Cardiac septum (tissue), 1 donor: ENCODE measurements around the gene TSPAN14. TPM values are rescaled to one million over a fixed set of nuclear protein-coding genes. Genes with fewer than 3 reads are reported as not detected.

ENCODE experiments used
- DNase-seq: peaks from one replicate; pipeline ENCODE4 v3.0.0-alpha.2; 2020; ENCODE audit warnings: low spot score
- intact Hi-C: fragments of 100-400 bp; cut with DNase I; formaldehyde crosslinking; loops from one replicate; pipeline ENCODE4 v1.14.0; 2022
- total RNA-seq: library from RNA; stranded (reverse); fragmentation: NEBNext Ultra II Directional; extraction: Animal tissue kit (Norgen Biotek cat#: 25700); gene quantifications from one replicate; pipeline ENCODE4 v1.2.1, GENCODE V29; 2021
- donor health status: DM: no; HTN: no; CAD: no.

TSPAN14 gene
- total RNA-seq, 1 donor from 2014 or later: 20.1 TPM

DNA sequence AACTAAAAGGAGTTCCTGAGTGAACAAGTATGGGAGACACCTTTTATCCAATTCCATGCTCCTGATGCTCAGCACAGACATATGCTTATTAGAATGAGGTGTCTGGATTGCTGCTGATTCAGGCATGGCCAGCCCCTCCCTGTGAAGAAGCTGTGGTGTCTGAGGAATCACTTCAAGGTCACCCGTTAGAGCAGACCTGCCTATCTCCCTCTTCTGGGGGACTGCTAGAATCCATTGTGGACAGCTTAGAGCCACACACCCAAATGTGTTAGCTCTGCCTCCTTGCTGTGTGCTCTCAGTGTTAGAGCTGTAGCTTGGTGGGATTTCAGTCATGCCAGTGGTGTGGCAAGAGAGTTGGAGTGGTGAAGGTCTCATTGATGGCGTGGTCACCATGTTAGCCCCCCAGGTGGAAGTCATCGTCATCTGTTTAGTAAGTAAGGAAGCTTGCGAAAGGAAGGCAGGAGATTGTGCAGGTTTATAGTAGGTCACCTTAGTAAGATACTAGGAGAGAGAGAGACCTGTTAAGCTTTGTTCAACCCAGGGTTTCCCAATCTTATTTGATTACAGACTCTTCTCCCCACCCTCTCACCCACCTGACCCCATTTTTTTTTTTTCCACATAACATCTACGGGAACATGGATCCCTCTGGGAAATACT, 32.9 kb upstream of the TSPAN14 start:
- intact Hi-C loops: no loop called here
- DNase-seq: no peak

- intact Hi-C loops: no loop called here
- DNase-seq: no peak
Measured at GRCh38 chr10:80421707-80422536, 32.2 kb upstream of the TSPAN14 start.

GRCh38 chr10:80425901-80426300, 28.2 kb upstream of the TSPAN14 start:
- no peak for DNase-seq
- intact Hi-C loops: no loop called here

GRCh38 chr10:80427541-80427940, 26.6 kb upstream of the TSPAN14 start:
- DNase-seq: no peak
- intact Hi-C loops: no loop called here

GRCh38 chr10:80429521-80429973, 24.6 kb upstream of the TSPAN14 start:
- intact Hi-C loops: no loop called here
- DNase-seq: no peak

GRCh38 chr10:80433134-80433533, 21.0 kb upstream of the TSPAN14 start:
- DNase-seq: no peak
- intact Hi-C loops: no loop called here

DNA sequence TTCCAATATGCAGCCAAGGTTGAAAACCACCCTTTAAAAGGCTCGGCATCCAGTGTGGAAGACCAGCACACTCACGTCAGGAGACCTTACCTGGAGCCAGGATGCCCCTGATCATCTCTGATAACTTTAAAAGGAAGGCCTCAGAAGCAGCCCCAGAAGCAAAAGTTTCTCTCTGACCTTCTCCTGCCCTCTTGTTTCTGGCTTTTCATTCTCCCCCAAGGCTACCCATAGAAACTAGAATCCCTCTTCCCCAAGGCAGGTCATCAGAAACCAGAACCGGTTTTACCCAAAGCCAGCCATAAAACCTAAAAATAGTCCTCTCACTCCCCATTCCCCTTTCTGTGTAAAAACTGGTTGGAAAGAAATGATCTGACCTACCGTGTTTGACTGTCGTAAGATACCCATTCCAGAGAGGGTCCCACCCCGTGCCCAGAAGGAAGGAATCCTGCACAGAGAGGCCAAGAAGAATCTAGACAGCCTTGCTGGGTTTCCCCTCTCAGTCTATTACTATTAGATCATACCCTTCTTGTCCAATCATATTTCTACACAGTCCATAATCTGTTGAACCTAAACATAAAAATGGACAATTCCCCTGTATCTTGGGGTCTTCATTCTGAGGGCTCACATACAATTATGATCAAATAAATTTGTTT, 17.5 kb upstream of the TSPAN14 start:
- no peak for DNase-seq
- intact Hi-C loops: no loop called here

- intact Hi-C loops: no loop called here
- no peak for DNase-seq
Measured at GRCh38 chr10:80437227-80437626, 16.9 kb upstream of the TSPAN14 start.

- DNase-seq: no peak
- intact Hi-C loops: loop anchor here (10.0 kb wide), 2 partner anchors 57 to 483 kb away; no protein-coding TSS in a partner anchor
Measured at GRCh38 chr10:80441831-80442230, 12.3 kb upstream of the TSPAN14 start.

DNA sequence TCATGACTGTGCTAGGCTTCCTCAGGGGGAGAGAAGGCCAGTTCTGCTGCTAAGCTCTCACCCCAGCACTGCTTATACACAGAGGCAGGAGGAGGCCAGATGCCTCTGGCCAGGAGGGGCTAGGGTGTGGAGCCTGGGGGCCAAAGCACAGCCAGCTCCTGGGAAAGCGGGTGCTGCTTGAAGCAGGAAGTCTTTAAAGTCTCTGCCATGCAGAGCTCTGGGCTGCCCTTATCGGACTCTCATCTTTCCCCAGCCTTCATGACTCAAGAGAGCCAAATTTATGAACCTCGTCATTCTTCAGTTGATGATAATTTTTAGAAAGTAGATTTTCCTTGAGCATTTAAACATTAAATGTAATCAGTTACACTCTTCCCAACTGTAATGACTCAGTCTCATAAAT, 11.2 kb upstream of the TSPAN14 start:
- DNase-seq: no peak
- intact Hi-C loops: loop anchor here (10.0 kb wide), 2 partner anchors 58 to 482 kb away; no protein-coding TSS in a partner anchor

DNA sequence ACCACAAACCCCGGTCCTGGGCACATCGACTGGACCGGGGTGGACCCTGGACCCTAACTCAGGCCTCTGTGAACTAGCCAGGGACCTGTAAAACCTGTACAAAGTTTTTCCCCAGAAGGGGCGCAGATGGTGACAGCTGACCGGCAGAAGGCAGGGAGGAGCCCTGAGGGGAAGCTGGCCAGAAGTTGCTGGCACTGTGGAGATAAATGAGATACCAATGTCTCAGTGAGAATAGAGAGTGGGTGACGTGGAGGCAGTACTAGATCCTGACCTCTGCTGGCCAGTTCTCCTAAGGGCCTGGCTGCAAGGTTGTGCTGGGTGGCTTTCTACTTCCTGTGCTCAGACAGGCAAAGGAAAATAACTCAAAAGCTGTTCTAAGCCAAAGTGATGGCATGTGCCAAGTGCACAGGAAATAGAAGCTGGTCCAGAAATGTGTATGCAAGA, 10.6 kb upstream of the TSPAN14 start:
- intact Hi-C loops: loop anchor here (10.0 kb wide), 2 partner anchors 59 to 481 kb away; no protein-coding TSS in a partner anchor
- no peak for DNase-seq

DNA sequence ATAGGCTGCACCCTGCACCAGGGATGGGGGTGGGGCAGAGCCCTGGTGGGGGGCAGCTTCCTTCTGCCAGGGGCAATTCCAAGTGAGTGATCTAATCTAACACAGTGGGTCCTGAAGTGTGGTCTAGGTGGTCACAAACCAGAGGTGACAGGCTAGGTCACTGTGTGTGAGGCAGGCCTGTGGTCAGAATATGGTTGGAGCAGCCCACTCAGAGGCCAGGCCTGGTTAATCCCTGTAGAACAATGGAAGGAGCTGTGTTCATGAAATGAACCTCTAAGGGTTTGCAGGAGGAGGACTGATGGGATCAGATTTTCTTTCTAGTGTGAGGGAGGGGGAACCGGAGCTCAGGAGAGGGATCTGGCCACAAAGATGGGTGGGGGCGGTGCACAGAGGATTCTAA, 10.0 kb upstream of the TSPAN14 start:
- DNase-seq: no peak
- intact Hi-C loops: loop anchor here (1.0 to 10.0 kb wide), 3 partner anchors 59 to 481 kb away; no protein-coding TSS in a partner anchor

DNA sequence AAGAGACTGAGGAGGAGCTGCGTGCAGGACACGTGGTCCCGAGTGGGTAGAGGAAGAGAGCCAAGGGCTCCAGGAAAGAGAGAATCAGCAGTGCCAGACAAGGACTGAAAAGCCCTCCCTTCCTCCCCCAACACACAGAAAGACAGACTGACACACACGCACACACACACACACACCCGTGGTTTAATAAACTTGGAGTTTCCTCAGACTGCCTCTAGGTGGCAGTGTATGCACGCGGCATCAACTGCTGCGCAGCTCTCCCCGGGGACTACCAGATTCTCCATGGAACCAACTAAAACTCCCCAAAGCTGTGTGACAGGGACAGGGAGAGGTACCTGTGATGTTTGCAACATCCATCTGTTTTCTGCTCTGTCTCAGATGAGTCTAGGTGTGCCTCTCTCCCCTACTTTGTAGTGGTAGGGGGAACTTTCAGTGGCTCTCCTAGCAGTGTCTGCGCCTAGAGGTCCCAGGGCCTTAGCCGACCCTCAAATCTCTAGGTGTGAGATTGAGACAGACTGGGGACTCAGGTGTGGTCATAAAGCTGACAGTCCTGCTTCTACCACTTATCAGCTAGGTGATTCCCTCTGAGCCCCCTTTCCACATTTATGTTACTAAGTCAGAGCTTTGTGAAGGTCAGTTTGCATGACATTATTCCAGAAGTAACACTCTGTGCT, 9.3 kb upstream of the TSPAN14 start:
- DNase-seq: no peak
- intact Hi-C loops: loop anchor here (1.0 to 10.0 kb wide), 3 partner anchors 60 to 480 kb away; no protein-coding TSS in a partner anchor

GRCh38 chr10:80447436-80448190, 6.5 kb upstream of the TSPAN14 start:
- no peak for DNase-seq
- intact Hi-C loops: loop anchor here (10.0 kb wide), 2 partner anchors 63 to 477 kb away; no protein-coding TSS in a partner anchor

GRCh38 chr10:80448209-80448942, 5.7 kb upstream of the TSPAN14 start:
- DNase-seq: no peak
- intact Hi-C loops: loop anchor here (10.0 kb wide), 2 partner anchors 64 to 476 kb away; no protein-coding TSS in a partner anchor

DNA sequence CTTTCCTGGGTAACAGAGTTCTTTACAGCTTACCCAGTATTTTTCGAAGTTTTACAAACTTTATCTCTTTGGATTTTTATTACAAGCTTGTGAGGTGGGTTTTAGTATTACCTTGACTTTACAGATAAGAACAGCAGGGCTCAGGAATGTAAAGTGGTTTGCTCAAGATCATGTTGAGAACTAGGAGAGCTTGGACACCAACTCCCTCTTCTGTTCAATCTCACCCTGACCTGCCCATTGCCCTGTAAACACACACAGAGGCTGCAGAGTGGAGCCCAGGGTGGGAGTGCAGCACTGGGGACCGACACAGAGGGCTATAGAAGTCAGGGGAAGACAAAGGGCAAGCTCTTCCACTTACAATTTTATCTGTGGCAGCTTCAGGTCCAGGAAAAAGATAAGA, 4.6 kb upstream of the TSPAN14 start:
- DNase-seq: no peak
- intact Hi-C loops: loop anchor here (10.0 kb wide), 2 partner anchors 65 to 475 kb away; no protein-coding TSS in a partner anchor

DNA sequence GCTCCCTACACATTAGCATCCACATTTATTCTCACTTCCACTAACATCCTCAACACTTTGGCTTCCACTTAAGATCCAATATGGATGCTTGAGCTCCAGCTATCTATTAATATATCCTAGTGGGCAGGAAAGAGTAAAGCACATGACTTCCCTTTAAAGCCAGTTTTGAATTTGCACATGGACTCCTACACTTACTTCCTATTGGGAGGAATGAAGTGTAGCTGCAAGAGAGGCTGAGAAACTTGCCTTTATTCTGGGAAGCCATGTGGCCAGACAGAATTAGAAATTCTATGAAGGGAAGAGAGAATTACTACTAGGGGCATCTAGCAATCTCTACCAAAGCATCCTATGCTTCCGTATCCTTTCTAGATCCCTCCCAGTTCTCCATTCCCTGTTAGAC, 3.0 kb upstream of the TSPAN14 start:
- DNase-seq: no peak
- intact Hi-C loops: loop anchor here (5.0 kb wide), 1 partner anchor 211 kb away; no protein-coding TSS in a partner anchor

- intact Hi-C loops: loop anchor here (2.0 to 5.0 kb wide), 3 partner anchors 37 to 210 kb away; no protein-coding TSS in a partner anchor
- DNase-seq: no peak
Measured at GRCh38 chr10:80452069-80452468, 2.0 kb upstream of the TSPAN14 start.
